ENCODE results near the gene TNFSF15. TPM values are rescaled to one million over a fixed set of nuclear protein-coding genes. Genes with fewer than 3 reads are reported as not detected.
"Not testable (repeated sequence)": the region's sequence is repeated elsewhere in the genome, so short reads cannot be mapped to it uniquely, and the experiment has no call there.

The TNFSF15 gene
- total RNA-seq, 1 experiment from 2014 or later: not detected

- no peak overlapping the region for H4K8ac ChIP-seq (replicated peaks; ENCODE audit: insufficient read length, low read depth, low read length)
- no peak overlapping the region for H3K23ac ChIP-seq (ENCODE audit: insufficient read length, low read depth, low read length)
- Mint-ChIP-seq H3K27me3 (ENCODE audit: low read depth) (peaks cover 43% of the 10 kb centered on the region), H3K27ac (no peak overlapping the region), H3K4me3 (no peak overlapping the region), H3K4me1 (no peaks in the 10 kb centered on the region), H3K36me3 (ENCODE audit: insufficient read depth in 1 of 3, low read depth in 3 of 3) (no peaks in the 10 kb centered on the region), H3K9me3 (no peaks in the 10 kb centered on the region; a peak in 1 of 5 replicates)
- no peaks in the 10 kb centered on the region for H3K79me1 ChIP-seq (ENCODE audit: insufficient read depth, low read depth, low read length, poor library complexity, severe bottlenecking)
- H3K79me2 ChIP-seq (ENCODE audit: insufficient read depth, low read length): no peaks in the 10 kb centered on the region
- TF ChIP-seq, protein P1, sequence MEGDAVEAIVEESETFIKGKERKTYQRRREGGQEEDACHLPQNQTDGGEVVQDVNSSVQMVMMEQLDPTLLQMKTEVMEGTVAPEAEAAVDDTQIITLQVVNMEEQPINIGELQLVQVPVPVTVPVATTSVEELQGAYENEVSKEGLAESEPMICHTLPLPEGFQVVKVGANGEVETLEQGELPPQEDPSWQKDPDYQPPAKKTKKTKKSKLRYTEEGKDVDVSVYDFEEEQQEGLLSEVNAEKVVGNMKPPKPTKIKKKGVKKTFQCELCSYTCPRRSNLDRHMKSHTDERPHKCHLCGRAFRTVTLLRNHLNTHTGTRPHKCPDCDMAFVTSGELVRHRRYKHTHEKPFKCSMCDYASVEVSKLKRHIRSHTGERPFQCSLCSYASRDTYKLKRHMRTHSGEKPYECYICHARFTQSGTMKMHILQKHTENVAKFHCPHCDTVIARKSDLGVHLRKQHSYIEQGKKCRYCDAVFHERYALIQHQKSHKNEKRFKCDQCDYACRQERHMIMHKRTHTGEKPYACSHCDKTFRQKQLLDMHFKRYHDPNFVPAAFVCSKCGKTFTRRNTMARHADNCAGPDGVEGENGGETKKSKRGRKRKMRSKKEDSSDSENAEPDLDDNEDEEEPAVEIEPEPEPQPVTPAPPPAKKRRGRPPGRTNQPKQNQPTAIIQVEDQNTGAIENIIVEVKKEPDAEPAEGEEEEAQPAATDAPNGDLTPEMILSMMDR (conservative IDR thresholded peaks at IDR 0.05): no peak
- no peak overlapping the region for H3K9ac ChIP-seq (ENCODE audit: extremely low read depth, insufficient read length, low read length)
- H3K4ac ChIP-seq (ENCODE audit: low read depth, low read length): no peak overlapping the region
- no peak overlapping the region for H3T11ph ChIP-seq (ENCODE audit: low read length)
- H2AK5ac ChIP-seq (ENCODE audit: insufficient read length, low read length): no peak overlapping the region
- H2BK20ac ChIP-seq (ENCODE audit: low read depth, low read length, poor library complexity, severe bottlenecking): no peak overlapping the region
- no peak overlapping the region for H2AFZ ChIP-seq (ENCODE audit: low read length)
- H3K4me2 ChIP-seq (ENCODE audit: insufficient read depth, insufficient read length, low read length): no peak overlapping the region
- H2BK5ac ChIP-seq (ENCODE audit: insufficient read length, low read length): no peak overlapping the region
- WGBS (ENCODE audit: extremely low coverage, insufficient read length, low lambda C conversion rate): no CpG with 5 or more reads among the region's 4 CpGs
- no peak overlapping the region for H4K5ac ChIP-seq (ENCODE audit: insufficient read length, low read depth, low read length)
- H2BK15ac ChIP-seq (ENCODE audit: low read depth, low read length): no peak overlapping the region
- H3K14ac ChIP-seq (ENCODE audit: insufficient read depth, low read length): no peak overlapping the region
- no peak overlapping the region for H3K56ac ChIP-seq (ENCODE audit: insufficient read length, low read depth, low read length)
- H3K27me3 ChIP-seq (ENCODE audit: insufficient read depth, low read length): no peaks in the 10 kb centered on the region
- no peaks in the 10 kb centered on the region for H3K23me2 ChIP-seq (ENCODE audit: insufficient read length, low read depth, low read length, poor library complexity, severe bottlenecking)
- H3K9me3 ChIP-seq (ENCODE audit: control insufficient read depth, low read depth, low read length): no peaks in the 10 kb centered on the region
- H4K91ac ChIP-seq (ENCODE audit: insufficient read length, low read depth, low read length): no peak overlapping the region
- no peak overlapping the region for H2BK12ac ChIP-seq (ENCODE audit: insufficient read length, low read depth, low read length)
- H3K4me1 ChIP-seq (ENCODE audit: insufficient read depth, low read length): no peaks in the 10 kb centered on the region
- no peak for DNase-seq
- no peak overlapping the region for H2BK120ac ChIP-seq (ENCODE audit: low read depth, low read length, poor library complexity, severe bottlenecking)
- H4K20me1 ChIP-seq (ENCODE audit: control insufficient read depth, insufficient read depth, insufficient read length): no peaks in the 10 kb centered on the region
- no peak overlapping the region for H3K27ac ChIP-seq (ENCODE audit: insufficient read length, low read depth, low read length)
- no peak overlapping the region for H3K18ac ChIP-seq (ENCODE audit: insufficient read length, low read depth, low read length)
Measured at GRCh38 chr9:114735704-114736103, 70.1 kb downstream of the TNFSF15 start.

GRCh38 chr9:114735139-114735538, 70.7 kb downstream of the TNFSF15 start:
- H3K4me3 Mint-ChIP-seq; H3K4me1 ChIP-seq (ENCODE audit: insufficient read depth, low read length); H3K79me1 ChIP-seq (ENCODE audit: insufficient read depth, low read depth, low read length, poor library complexity, severe bottlenecking); H2BK20ac ChIP-seq (ENCODE audit: low read depth, low read length, poor library complexity, severe bottlenecking); H4K20me1 ChIP-seq (ENCODE audit: control insufficient read depth, insufficient read depth, insufficient read length); H3K27ac Mint-ChIP-seq; H3K23me2 ChIP-seq (ENCODE audit: insufficient read length, low read depth, low read length, poor library complexity, severe bottlenecking); H3K27me3 ChIP-seq (ENCODE audit: insufficient read depth, low read length); H3K9me3 ChIP-seq (ENCODE audit: control insufficient read depth, low read depth, low read length); H3K9me3 Mint-ChIP-seq; H2BK15ac ChIP-seq (ENCODE audit: low read depth, low read length); H3K14ac ChIP-seq (ENCODE audit: insufficient read depth, low read length); H4K91ac ChIP-seq (ENCODE audit: insufficient read length, low read depth, low read length); H3K23ac ChIP-seq (ENCODE audit: insufficient read length, low read depth, low read length); H3K27ac ChIP-seq (ENCODE audit: insufficient read length, low read depth, low read length); H2BK5ac ChIP-seq (ENCODE audit: insufficient read length, low read length); H3K4ac ChIP-seq (ENCODE audit: low read depth, low read length); H3K56ac ChIP-seq (ENCODE audit: insufficient read length, low read depth, low read length); H2BK12ac ChIP-seq (ENCODE audit: insufficient read length, low read depth, low read length); H3T11ph ChIP-seq (ENCODE audit: low read length); H3K18ac ChIP-seq (ENCODE audit: insufficient read length, low read depth, low read length); H2AFZ ChIP-seq (ENCODE audit: low read length); H3K79me2 ChIP-seq (ENCODE audit: insufficient read depth, low read length); H3K36me3 Mint-ChIP-seq (ENCODE audit: insufficient read depth in 1 of 3, low read depth in 3 of 3); DNase-seq; H3K4me1 Mint-ChIP-seq; H3K9ac ChIP-seq (ENCODE audit: extremely low read depth, insufficient read length, low read length); H4K8ac ChIP-seq (replicated peaks; ENCODE audit: insufficient read length, low read depth, low read length); H3K4me2 ChIP-seq (ENCODE audit: insufficient read depth, insufficient read length, low read length); H2BK120ac ChIP-seq (ENCODE audit: low read depth, low read length, poor library complexity, severe bottlenecking); H2AK5ac ChIP-seq (ENCODE audit: insufficient read length, low read length); H4K5ac ChIP-seq (ENCODE audit: insufficient read length, low read depth, low read length): not testable (repeated sequence)
- H3K27me3 Mint-ChIP-seq (ENCODE audit: low read depth): peaks cover 37% of the 10 kb centered on the region
- no CpG with 5 or more reads among the region's 5 CpGs for WGBS (ENCODE audit: extremely low coverage, insufficient read length, low lambda C conversion rate)
